B cell (primary cell): ENCODE measurements around the gene GTSF1L.

Experiments
- CTCF ChIP-seq: fragments of 200-600 bp; IDR thresholded peaks from one replicate; pipeline ENCODE4 v1.8.0; 2022; ENCODE audit warnings: antibody characterized with exemption, mild to moderate bottlenecking
- EZH2 ChIP-seq: IDR thresholded peaks from 2 replicates; pipeline ENCODE4 v1.6.1; 2012; ENCODE audit warnings: borderline replicate concordance, low read depth, mild to moderate bottlenecking, moderate library complexity, low read length; ENCODE audit not compliant: insufficient read depth, poor library complexity, severe bottlenecking

- no peak for TF ChIP-seq CTCF
- TF ChIP-seq EZH2: no peak
Observed at GRCh38 chr20:43740642-43741041, 13.8 kb upstream of the GTSF1L start.
